Fibroblast of the conjunctiva (primary cell): ENCODE results near the gene ABT1.

ENCODE experiments used
- DNase-seq: peaks from one replicate; pipeline ENCODE4 v3.0.0-alpha.2; 2010; ENCODE audit warnings: low read depth

ABT1 gene

DNA sequence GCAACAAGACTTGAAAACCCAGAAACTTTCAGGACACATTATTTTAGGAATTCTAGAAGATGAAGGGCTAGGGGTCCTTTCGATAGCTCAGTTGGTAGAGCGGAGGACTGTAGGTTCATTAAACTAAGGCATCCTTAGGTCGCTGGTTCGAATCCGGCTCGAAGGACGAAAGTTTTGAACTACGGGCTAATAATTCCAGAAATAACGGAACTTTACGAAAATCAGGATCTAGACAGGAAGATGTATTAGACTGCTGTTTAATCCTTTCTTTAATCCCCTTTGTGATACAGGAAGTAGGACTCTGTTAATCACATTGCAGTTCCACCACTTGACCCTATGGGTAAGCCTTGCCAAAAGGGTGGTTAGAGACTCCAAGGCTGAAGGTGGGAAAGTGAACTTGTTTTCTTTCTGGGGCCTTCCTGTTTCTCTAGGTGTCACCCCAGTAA lies 21.2 kb upstream of the ABT1 start:
- no peak for DNase-seq

DNA sequence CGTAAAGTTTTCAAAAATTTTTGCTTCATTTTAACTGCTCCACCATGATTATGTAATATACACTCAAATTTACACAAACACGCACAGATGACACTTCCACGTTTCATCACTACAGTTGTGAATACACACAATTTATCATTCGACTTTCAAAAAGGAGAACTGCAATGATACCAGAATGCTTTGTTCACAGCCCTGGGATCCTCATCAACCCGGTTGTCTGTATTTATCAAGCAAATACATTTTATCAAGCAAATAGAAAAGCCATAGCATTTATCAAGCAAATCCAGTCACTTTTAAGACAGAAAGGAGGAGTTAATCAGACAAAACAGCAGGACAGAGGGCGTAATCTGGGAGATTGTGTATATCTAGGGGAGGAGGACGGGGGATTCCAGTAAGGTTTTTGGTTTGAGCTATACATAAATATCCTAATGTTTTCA lies 20.3 kb upstream of the ABT1 start:
- no peak for DNase-seq

- DNase-seq, result peak; percentile 87
Measured at GRCh38 chr6:26576929-26577719, 19.6 kb upstream of the ABT1 start.

DNA sequence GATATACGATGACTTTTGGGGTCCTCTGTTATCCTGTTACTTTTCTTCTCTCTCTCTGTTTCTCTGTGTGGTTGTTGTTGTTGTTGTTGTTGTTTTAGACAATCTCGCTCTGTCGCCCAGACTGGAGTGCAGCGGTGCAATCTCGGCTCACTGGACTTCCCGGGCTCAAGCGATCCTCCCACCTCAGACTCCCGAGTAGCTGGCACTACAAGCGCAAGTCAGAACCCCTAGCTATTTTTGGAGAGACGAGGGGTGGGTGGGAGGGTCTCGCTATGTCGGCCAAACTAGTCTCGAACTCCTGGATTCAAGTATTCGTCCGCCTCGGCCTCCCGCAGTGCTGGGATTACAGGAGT lies 19.1 kb upstream of the ABT1 start:
- DNase-seq, result no peak

- DNase-seq, result no peak
Measured at GRCh38 chr6:26578279-26578678, 18.5 kb upstream of the ABT1 start.

DNA sequence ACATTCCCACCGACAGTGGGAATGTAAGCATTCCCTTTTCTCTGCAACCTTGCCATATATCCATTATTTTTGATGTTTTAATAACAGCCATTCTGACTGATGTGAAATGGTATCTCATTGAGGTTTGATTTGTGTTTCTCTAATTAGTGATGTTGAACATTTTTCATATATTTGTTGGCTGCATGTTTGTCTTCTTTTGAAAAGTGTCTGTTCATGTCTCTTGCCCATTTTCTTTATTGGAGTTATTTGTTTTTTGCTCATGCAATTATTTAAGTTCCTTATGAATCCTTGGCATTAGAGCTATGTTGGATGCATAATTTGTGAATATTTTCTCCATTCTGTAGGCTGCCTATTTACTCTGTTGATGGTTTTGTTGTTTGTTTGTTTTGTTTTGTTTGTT lies 18.0 kb upstream of the ABT1 start:
- DNase-seq, result no peak

DNA sequence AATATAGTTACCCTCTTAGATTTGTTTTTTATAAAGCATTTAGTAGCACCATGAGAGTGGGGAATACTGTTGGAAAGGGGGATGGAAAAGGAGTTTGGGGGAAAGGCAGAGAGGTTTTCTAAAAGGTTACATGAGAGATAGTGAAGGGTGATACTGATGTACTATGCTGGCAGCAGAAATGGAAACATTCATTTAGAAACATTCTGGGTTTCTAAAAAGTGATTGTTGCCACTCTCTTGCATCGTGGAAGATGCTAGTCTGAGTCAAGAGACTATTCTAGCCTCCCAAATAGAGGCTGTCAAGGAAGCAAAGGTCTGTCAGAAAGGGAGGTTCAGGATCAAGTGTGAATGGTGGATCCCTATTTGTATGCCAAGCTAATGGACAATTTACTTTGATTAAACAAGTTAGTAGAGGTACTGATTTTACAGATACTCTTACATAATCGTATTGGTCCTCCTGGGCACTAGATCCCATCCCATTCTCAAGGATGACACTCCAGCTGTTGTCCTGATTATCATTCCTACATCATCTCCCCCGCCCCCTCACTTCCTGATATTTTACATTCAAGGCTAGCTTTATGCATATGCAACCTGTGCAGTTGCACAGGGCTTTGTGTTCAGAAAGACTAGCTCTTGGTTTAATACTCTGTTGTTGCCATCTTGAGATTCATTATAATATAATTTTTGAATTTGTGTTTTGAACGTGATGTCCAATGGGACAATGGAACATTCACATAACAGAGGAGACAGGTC lies 15.4 kb upstream of the ABT1 start:
- DNase-seq, result no peak

- no peak for DNase-seq
Measured at GRCh38 chr6:26588965-26589364, 7.8 kb upstream of the ABT1 start.

GRCh38 chr6:26592649-26593048 lies 4.1 kb upstream of the ABT1 start:
- no peak for DNase-seq

- DNase-seq, result no peak
Measured at GRCh38 chr6:26593278-26594130, 3.2 kb upstream of the ABT1 start.

GRCh38 chr6:26594131-26594498 lies 2.6 kb upstream of the ABT1 start:
- no peak for DNase-seq

DNA sequence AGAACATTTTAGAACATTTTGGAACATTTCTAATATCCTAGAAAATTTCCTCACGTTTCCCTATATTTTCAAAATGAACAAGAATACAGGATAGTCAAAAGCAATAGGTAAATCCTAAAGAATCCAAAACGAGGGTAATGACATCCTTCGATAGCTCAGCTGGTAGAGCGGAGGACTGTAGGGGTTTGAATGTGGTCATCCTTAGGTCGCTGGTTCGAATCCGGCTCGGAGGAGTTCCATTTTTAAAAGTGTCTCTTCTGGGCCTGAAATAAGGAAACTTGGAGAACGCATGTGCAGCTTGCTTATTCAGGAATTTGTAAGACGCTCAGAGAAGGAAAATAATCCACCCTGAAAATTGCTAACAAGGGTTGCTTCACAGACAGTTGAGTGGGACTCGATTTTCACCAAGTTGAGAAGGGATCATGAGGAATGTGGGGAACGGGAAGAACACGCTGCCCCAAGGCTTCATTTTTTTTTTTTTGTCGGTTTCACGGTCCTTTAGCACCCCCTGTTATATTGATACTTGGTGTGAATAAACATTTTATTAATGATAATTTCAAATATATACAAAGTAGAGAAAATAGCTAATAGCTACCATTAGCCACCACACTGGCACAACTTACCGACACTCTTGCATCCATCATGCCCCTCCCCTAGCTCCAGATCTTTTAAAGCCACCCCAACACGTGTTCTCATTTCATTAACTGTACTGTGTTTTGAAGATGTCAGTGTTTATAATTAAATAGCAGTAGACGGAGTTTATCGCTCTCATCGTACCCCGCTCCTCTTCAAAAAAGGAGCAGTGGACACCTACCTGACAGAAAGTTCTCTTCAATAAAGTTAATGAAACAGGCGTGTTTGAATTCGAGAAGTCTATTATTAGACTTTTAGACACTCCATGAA lies 1.8 kb upstream of the ABT1 start:
- DNase-seq, result peak; percentile 78

DNA sequence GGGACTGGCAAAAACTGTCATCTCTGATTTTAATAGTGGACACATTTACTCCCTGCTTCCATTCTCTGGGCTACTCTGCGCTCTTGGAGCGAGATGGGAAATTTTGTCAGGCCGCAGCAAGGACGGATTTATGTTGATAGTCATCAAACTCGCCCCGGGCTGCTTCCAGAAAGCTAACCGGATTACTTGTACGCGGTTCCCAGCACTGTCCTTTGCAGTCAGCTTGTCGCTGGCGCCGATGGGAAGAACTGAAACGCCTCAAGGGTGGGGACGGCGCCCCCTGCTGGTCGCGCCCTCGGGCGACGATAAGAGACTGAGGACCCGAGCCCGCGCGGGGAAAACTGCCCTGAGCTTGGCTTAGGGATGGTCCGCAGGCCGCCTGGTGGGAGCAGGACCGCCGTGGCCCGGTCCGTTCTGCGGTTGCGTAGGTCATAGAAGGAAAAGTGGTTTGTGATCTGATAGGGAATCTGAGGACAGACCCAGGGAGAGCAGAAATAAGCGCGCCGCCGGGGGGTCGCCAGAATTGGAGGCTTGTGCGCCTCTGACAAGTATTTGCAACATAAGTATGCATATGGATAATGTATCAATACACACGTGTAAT lies 984 bp upstream of the ABT1 start:
- peak; percentile 76 for DNase-seq

- DNase-seq, result no peak
Measured at GRCh38 chr6:26597389-26597766, 625 bp downstream of the ABT1 start.

DNA sequence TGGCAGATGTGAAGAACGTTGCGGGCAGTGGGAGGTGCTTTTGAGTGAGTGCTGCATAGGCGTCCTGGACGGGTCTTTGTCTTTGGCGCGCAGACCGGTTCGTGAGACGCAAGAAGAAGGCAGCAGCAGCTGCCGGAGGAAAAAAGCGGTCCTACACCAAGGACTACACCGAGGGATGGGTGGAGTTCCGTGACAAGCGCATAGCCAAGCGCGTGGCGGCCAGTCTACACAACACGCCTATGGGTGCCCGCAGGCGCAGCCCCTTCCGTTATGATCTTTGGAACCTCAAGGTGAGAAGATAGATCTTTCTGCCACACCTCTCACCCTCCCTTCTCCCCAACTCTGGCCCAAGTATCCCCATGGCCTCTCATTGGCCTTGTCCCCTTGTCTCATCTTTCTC lies 1.1 kb downstream of the ABT1 start:
- DNase-seq, result no peak

DNA sequence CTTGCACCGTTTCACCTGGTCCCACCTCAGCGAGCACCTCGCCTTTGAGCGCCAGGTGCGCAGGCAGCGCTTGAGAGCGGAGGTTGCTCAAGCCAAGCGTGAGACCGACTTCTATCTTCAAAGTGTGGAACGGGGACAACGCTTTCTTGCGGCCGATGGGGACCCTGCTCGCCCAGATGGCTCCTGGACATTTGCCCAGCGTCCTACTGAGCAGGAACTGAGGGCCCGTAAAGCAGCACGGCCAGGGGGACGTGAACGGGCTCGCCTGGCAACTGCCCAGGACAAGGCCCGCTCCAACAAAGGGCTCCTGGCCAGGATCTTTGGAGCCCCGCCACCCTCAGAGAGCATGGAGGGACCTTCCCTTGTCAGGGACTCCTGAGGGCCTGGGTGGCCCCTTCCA lies 1.5 kb downstream of the ABT1 start:
- no peak for DNase-seq

GRCh38 chr6:26599134-26599533 lies 2.4 kb downstream of the ABT1 start:
- no peak for DNase-seq

DNA sequence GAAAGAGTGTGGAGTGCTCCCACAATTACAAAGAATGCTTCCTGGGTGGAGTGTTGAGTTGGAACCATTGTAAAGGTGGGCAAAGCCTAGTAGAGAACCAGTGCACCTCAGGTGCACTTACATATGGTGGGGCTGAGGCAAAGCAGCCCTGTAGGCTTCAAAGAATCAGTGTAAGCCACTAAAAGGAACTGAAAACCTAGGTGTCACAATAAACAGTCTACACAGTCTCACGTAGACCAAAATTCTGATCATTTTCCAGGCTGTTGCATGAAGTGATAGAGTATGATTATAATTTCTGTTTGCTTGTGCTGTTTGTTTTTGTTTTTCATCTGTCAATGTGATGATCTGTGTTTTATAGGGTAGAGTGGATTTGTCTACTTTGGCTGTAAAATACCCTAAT lies 2.8 kb downstream of the ABT1 start:
- no peak for DNase-seq

GRCh38 chr6:26600759-26601158 lies 4.0 kb downstream of the ABT1 start:
- DNase-seq, result no peak

GRCh38 chr6:26602262-26602661 lies 5.5 kb downstream of the ABT1 start:
- DNase-seq, result no peak

DNA sequence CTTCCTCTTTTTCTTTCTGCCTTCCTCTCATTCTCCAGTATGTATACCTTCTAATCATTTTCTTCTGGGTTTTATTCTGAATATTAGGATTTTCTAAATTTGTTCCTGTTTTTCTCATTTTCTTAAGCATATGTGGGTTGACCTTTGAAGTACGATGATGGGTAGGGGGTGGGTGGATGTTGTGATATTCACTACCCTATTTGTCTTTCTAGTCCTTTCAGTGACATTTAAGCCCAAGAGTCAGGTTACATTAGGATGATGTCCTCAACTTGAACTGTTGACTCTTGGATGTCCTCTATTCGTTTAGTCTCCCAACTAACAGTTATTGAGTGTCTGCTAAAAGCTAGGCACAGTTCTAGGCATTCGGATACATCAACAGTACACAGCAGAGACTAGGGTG lies 7.3 kb downstream of the ABT1 start:
- no peak for DNase-seq
